Esophagus squamous epithelium (tissue), 4 donors: ENCODE data around the gene TMEM200C.

Experiments
- POLR2A ChIP-seq, 4 donors: fragments of 450-650 bp; IDR thresholded peaks; one replicate each; pipeline ENCODE4 v1.6.1; 2017; ENCODE audit warnings: antibody characterized with exemption in 4 of 4, mild to moderate bottlenecking in 4 of 4, moderate library complexity in 3 of 4
- TF ChIP-seq, protein P1 (sequence below), 6 experiments: fragments of 450-650 bp in 4 of 6; fragments of 200-600 bp in 2 of 6; sonication (generic) in 2 of 6; IDR thresholded peaks; one replicate each; pipeline ENCODE4 v1.5.1; 2016 to 2019; ENCODE audit warnings: antibody characterized with exemption in 6 of 6, mild to moderate bottlenecking in 4 of 6, moderate library complexity in 4 of 6

DNA sequence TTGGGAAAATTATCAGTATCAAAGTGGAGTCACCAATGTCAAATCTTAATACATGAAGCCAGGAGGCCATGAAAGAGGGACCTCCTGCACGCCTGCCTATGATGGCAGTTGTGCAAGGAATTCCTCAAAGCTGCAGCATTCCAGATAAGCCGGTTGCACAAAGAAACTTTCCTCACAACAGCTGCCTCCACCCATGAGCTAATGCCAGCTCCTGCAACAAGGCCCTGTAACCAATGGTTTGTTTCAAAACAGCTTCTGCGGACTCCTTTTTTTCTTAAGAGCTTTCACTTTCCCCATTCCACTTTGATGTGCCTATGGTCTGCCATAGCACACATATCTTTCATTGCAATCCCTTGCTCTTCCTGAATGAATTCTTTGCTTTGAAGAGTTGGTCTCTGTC is 22.4 kb downstream of the TMEM200C start:
- TF ChIP-seq, protein P1, sequence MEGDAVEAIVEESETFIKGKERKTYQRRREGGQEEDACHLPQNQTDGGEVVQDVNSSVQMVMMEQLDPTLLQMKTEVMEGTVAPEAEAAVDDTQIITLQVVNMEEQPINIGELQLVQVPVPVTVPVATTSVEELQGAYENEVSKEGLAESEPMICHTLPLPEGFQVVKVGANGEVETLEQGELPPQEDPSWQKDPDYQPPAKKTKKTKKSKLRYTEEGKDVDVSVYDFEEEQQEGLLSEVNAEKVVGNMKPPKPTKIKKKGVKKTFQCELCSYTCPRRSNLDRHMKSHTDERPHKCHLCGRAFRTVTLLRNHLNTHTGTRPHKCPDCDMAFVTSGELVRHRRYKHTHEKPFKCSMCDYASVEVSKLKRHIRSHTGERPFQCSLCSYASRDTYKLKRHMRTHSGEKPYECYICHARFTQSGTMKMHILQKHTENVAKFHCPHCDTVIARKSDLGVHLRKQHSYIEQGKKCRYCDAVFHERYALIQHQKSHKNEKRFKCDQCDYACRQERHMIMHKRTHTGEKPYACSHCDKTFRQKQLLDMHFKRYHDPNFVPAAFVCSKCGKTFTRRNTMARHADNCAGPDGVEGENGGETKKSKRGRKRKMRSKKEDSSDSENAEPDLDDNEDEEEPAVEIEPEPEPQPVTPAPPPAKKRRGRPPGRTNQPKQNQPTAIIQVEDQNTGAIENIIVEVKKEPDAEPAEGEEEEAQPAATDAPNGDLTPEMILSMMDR (IDR thresholded peaks at IDR 0.05): no peak
- TF ChIP-seq POLR2A (IDR thresholded peaks at IDR 0.05): no peak
